ENCODE measurements around the gene MRPL2.

- TF ChIP-seq POLR2A (IDR thresholded peaks at IDR 0.05; ENCODE audit: low read depth, low read length) (no peak), POU2F2 (IDR thresholded peaks at IDR 0.05; ENCODE audit: low read depth, low read length) (no peak), TAF1 (IDR thresholded peaks at IDR 0.05; ENCODE audit: low read depth, low read length) (no peak), POLR2AphosphoS5 (IDR thresholded peaks at IDR 0.05; ENCODE audit: low read depth, low read length) (no peak), PAX5 (IDR thresholded peaks at IDR 0.05; ENCODE audit: insufficient read depth, low read length, severe bottlenecking) (no peak), SPI1 (IDR thresholded peaks at IDR 0.05; ENCODE audit: low read depth, low read length) (no peak)
These were observed 25.6 kb downstream of the MRPL2 start for GRCh38 chr6:43033496-43034189.

Data from GM12891 (cell line).